ENCODE results near the gene PIGC. TPM values are rescaled to one million over a fixed set of nuclear protein-coding genes. Genes with fewer than 3 reads are reported as not detected.

Gene PIGC
- polyA plus RNA-seq, 4 donors = 45.0 to 58.4 (median 50.3) TPM

- DNase-seq (ENCODE audit: low read depth in 4 of 4, low spot score in 3 of 4) = no peak
Measured at GRCh38 chr1:172400722-172401105, 43.2 kb downstream of the PIGC start.

- DNase-seq (ENCODE audit: low read depth in 4 of 4, low spot score in 3 of 4) = no peak
Measured at GRCh38 chr1:172399756-172400721, 43.8 kb downstream of the PIGC start.

GRCh38 chr1:172398970-172399755, 44.7 kb downstream of the PIGC start:
- no peak for DNase-seq (ENCODE audit: low read depth in 4 of 4, low spot score in 3 of 4)

- DNase-seq (ENCODE audit: low read depth in 4 of 4, low spot score in 3 of 4) = no peak
Measured at GRCh38 chr1:172398193-172398592, 45.7 kb downstream of the PIGC start.

GRCh38 chr1:172397633-172398032, 46.2 kb downstream of the PIGC start:
- DNase-seq (ENCODE audit: low read depth in 4 of 4, low spot score in 3 of 4) = no peak

- DNase-seq (ENCODE audit: low read depth in 4 of 4, low spot score in 3 of 4) = no peak
Measured at GRCh38 chr1:172397221-172397620, 46.6 kb downstream of the PIGC start.

GRCh38 chr1:172395576-172395975, 48.3 kb downstream of the PIGC start:
- no peak for DNase-seq (ENCODE audit: low read depth in 4 of 4, low spot score in 3 of 4)

GRCh38 chr1:172394811-172395210, 49.1 kb downstream of the PIGC start:
- no peak for DNase-seq (ENCODE audit: low read depth in 4 of 4, low spot score in 3 of 4)

GRCh38 chr1:172394141-172394751, 49.6 kb downstream of the PIGC start:
- no peak for DNase-seq (ENCODE audit: low read depth in 4 of 4, low spot score in 3 of 4)

- no peak for DNase-seq (ENCODE audit: low read depth in 4 of 4, low spot score in 3 of 4)
Measured at GRCh38 chr1:172393354-172393753, 50.5 kb downstream of the PIGC start.

- no peak for DNase-seq (ENCODE audit: low read depth in 4 of 4, low spot score in 3 of 4)
Measured at GRCh38 chr1:172391976-172392375, 51.9 kb downstream of the PIGC start.

Other genes with a start within 250 kb of the PIGC start
- gene C1orf105, start 23.4 kb downstream of the PIGC start, polyA plus RNA-seq (ENCODE audit: insufficient read length in 4 of 4) = not detected
- 10 to 100 TPM; 48.2 to 71.1 (median 64.5) TPM for gene SUCO, start 89.1 kb upstream of the PIGC start, polyA plus RNA-seq (ENCODE audit: insufficient read length in 4 of 4)
- gene FASLG, start 215.0 kb upstream of the PIGC start, polyA plus RNA-seq (ENCODE audit: insufficient read length in 4 of 4) = under 1 TPM in 2 of 4 donors, not detected in 2; 0.14 to 0.26 TPM